DOHH2 (cell line): ENCODE results near the gene MXD4.

Experiments used
- H3F3A ChIP-seq: fragments of 200-600 bp; sonication (generic), shearing (Covaris generic); 2 replicates; pipeline ENCODE4 v1.6.0; 2016; ENCODE audit warnings: antibody characterized with exemption, mild to moderate bottlenecking; ENCODE audit not compliant: control insufficient read depth, insufficient read depth
- H3K27ac ChIP-seq: fragments of 200-600 bp; sonication (generic); 2 replicates; pipeline ENCODE4 v1.5.1; 2014; ENCODE audit warnings: low read depth, mild to moderate bottlenecking, low read length, moderate library complexity
- H3K27me3 ChIP-seq: fragments of 200-600 bp; sonication (generic); 2 replicates; pipeline ENCODE4 v1.6.1; 2014; ENCODE audit warnings: mild to moderate bottlenecking, low read length, mixed read lengths; ENCODE audit not compliant: control insufficient read depth
- H3K36me3 ChIP-seq: fragments of 200-600 bp; sonication (generic); 2 replicates; pipeline ENCODE4 v1.6.1; 2014; ENCODE audit warnings: mild to moderate bottlenecking, low read length, moderate library complexity, mixed read lengths; ENCODE audit not compliant: control insufficient read depth
- H3K4me1 ChIP-seq: fragments of 200-600 bp; sonication (generic); 2 replicates; pipeline ENCODE4 v1.6.1; 2014; ENCODE audit warnings: mild to moderate bottlenecking, low read length, mixed read lengths; ENCODE audit not compliant: control insufficient read depth
- H3K4me2 ChIP-seq: fragments of 200-600 bp; sonication (generic); 2 replicates; pipeline ENCODE4 v1.6.0; 2014; ENCODE audit warnings: mild to moderate bottlenecking, low read length, moderate library complexity
- H3K4me3 ChIP-seq: fragments of 200-600 bp; sonication (generic); 2 replicates; pipeline ENCODE4 v1.5.1; 2014; ENCODE audit warnings: mild to moderate bottlenecking, low read length, mixed read lengths
- H3K79me2 ChIP-seq: fragments of 200-600 bp; sonication (generic); 2 replicates; pipeline ENCODE4 v1.6.1; 2014; ENCODE audit warnings: mild to moderate bottlenecking, low read length, mixed read lengths; ENCODE audit not compliant: control insufficient read depth
- H3K9me2 ChIP-seq: fragments of 200-600 bp; sonication (generic); replicated peaks from 2 replicates; pipeline ENCODE4 v1.6.1; 2014; ENCODE audit warnings: mild to moderate bottlenecking, low read length, mixed read lengths; ENCODE audit not compliant: control insufficient read depth
- H3K9me3 ChIP-seq: fragments of 200-600 bp; sonication (generic); 2 replicates; pipeline ENCODE4 v1.6.1; 2014; ENCODE audit warnings: antibody characterized with exemption, low read length, mixed read lengths; ENCODE audit not compliant: control insufficient read depth, insufficient read depth
- H4K20me1 ChIP-seq: fragments of 200-600 bp; sonication (generic); 2 replicates; pipeline ENCODE4 v1.6.0; 2014; ENCODE audit warnings: low read depth, mild to moderate bottlenecking, antibody characterized with exemption, low read length, moderate library complexity; ENCODE audit not compliant: control insufficient read depth, insufficient read depth
- EZH2phosphoT487 ChIP-seq: fragments of 200-600 bp; sonication (generic); IDR thresholded peaks from 2 replicates; pipeline ENCODE4 v1.6.1; 2017; ENCODE audit warnings: borderline replicate concordance, mild to moderate bottlenecking, antibody characterized with exemption, low read length, moderate library complexity, mixed read lengths
- TF ChIP-seq, protein P1 (sequence below): fragments of 200-600 bp; sonication (generic); IDR thresholded peaks from one replicate; pipeline ENCODE4 v1.5.1; 2014; ENCODE audit warnings: antibody characterized with exemption, mild to moderate bottlenecking, low read depth, low read length; ENCODE audit not compliant: poor library complexity, severe bottlenecking

MXD4 gene

DNA sequence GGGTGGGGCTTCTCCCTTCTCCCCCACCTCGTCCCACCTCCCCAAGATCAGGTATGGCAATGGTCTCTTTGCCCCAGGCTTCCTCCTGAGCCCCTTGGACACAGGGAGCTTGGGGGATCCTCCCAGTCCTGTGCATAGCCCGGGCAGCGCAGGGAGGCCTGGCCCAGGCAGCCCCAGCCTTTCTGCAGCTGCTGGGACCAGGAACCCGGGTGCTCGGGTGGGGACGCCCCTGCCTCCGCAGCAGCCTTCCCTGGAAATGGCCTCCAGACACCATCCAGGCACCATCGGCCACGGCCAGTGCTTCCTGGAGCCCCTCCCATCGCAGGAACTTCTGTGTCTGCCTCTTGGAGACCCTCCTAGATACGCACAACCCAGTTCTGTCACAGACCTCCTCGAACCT, 5.9 kb upstream of the MXD4 start:
- Histone ChIP-seq H3K4me3 (no peak overlapping the region), H4K20me1 (no peaks in the 10 kb centered on the region), H3K9me3 (no peaks in the 10 kb centered on the region), H3K27me3 (no peaks in the 10 kb centered on the region), H3K4me2 (no peak overlapping the region), H3K9me2 (no peaks in the 10 kb centered on the region), H3K36me3 (no peaks in the 10 kb centered on the region), H3K79me2 (no peaks in the 10 kb centered on the region), H3F3A (no peaks in the 10 kb centered on the region), H3K4me1 (peaks cover 16% of the 10 kb centered on the region), H3K27ac (no peak overlapping the region)
- no peak for TF ChIP-seq EZH2phosphoT487
- TF ChIP-seq, protein P1, sequence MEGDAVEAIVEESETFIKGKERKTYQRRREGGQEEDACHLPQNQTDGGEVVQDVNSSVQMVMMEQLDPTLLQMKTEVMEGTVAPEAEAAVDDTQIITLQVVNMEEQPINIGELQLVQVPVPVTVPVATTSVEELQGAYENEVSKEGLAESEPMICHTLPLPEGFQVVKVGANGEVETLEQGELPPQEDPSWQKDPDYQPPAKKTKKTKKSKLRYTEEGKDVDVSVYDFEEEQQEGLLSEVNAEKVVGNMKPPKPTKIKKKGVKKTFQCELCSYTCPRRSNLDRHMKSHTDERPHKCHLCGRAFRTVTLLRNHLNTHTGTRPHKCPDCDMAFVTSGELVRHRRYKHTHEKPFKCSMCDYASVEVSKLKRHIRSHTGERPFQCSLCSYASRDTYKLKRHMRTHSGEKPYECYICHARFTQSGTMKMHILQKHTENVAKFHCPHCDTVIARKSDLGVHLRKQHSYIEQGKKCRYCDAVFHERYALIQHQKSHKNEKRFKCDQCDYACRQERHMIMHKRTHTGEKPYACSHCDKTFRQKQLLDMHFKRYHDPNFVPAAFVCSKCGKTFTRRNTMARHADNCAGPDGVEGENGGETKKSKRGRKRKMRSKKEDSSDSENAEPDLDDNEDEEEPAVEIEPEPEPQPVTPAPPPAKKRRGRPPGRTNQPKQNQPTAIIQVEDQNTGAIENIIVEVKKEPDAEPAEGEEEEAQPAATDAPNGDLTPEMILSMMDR = no peak

DNA sequence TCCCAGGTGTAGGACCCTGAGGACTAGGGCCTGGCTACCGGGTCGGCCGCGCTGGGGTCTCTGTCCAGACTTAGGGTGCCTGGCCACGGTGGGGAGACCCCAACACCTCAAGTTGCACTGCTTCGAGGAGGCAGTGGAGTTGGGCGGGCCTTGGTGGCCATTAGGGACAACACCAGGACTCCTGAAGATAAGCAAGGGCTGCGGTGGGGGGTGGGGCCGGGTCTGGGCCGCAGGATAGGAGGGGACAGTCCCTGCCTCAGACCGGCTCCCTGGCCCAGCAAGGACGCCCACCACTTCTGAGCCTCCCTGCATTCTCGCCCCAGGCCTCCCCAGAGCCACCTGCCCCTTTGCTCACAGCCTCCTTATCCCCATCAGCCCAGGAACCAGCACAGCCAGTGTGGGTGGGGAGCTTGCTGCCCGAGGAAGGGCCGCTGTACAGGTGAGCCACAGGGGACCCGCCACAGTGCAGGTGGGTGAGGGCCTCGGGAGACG, 5.5 kb upstream of the MXD4 start:
- Histone ChIP-seq H3K9me2 (no peaks in the 10 kb centered on the region), H4K20me1 (no peaks in the 10 kb centered on the region), H3K9me3 (no peaks in the 10 kb centered on the region), H3K36me3 (no peaks in the 10 kb centered on the region), H3K4me1 (peaks cover 19% of the 10 kb centered on the region), H3F3A (no peaks in the 10 kb centered on the region), H3K27me3 (no peaks in the 10 kb centered on the region), H3K27ac (no peak overlapping the region), H3K4me2 (no peak overlapping the region), H3K4me3 (no peak overlapping the region), H3K79me2 (no peaks in the 10 kb centered on the region)
- TF ChIP-seq, protein P1 = no peak
- TF ChIP-seq EZH2phosphoT487 = no peak

GRCh38 chr4:2266821-2267220, 4.9 kb upstream of the MXD4 start:
- Histone ChIP-seq H3K36me3 (no peaks in the 10 kb centered on the region), H3K9me3 (no peaks in the 10 kb centered on the region), H3K27ac (no peak overlapping the region), H3K4me1 (peaks cover 19% of the 10 kb centered on the region), H3K79me2 (no peaks in the 10 kb centered on the region), H3K4me3 (no peak overlapping the region), H4K20me1 (no peaks in the 10 kb centered on the region), H3K9me2 (no peaks in the 10 kb centered on the region), H3K4me2 (no peak overlapping the region), H3K27me3 (no peaks in the 10 kb centered on the region), H3F3A (no peaks in the 10 kb centered on the region)
- TF ChIP-seq, protein P1 = no peak
- no peak for TF ChIP-seq EZH2phosphoT487

DNA sequence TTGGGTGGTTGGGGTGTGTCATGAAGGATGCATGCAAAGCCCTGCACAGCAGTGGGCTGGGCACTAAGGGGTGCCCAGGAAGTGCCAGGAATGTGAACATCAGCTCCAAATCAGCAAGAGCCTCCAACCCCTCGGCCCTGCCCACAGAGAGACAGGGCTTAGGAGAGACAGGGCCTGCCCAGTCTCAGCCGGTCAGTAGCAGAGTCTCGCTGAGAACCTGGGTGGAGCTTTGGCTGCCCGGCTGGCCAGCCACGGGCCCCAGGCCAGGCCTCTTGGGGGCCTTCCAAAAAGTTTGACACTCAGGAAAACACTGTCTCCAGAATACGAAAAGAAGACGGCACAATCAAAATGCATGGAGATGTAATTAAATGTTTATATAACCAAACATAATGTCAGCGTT, 4.3 kb upstream of the MXD4 start:
- Histone ChIP-seq H4K20me1 (no peaks in the 10 kb centered on the region), H3K79me2 (no peaks in the 10 kb centered on the region), H3K36me3 (no peaks in the 10 kb centered on the region), H3K9me3 (no peaks in the 10 kb centered on the region), H3F3A (no peaks in the 10 kb centered on the region), H3K9me2 (no peaks in the 10 kb centered on the region), H3K27ac (no peak overlapping the region), H3K4me1 (peaks cover 19% of the 10 kb centered on the region), H3K4me3 (no peak overlapping the region), H3K27me3 (no peaks in the 10 kb centered on the region), H3K4me2 (no peak overlapping the region)
- no peak for TF ChIP-seq EZH2phosphoT487
- TF ChIP-seq, protein P1 = no peak
